GM23338 (cell line): ENCODE results near the gene CPHXL. TPM values are rescaled to one million over a fixed set of nuclear protein-coding genes. Genes with fewer than 3 reads are reported as not detected.

Source experiments
- ATAC-seq: fragments of 200-7000 bp; cut with Tn5 transposase; 3 replicates; pipeline ENCODE4 v1.9.1; 2020
- DNase-seq: peaks from one replicate; pipeline ENCODE4 v3.0.0-alpha.2; 2015; ENCODE audit warnings: low spot score
- H2AFZ ChIP-seq: fragments of 200-600 bp; sonication (generic); 2 replicates; pipeline ENCODE4 v1.8.0; 2016; ENCODE audit warnings: antibody characterized with exemption, mild to moderate bottlenecking, moderate library complexity
- H3F3A ChIP-seq: fragments of 200-600 bp; sonication (generic); replicated peaks from 2 replicates; pipeline ENCODE4 v1.8.0; 2017; ENCODE audit warnings: antibody characterized with exemption, mixed run types, low read depth
- H3K27ac ChIP-seq: fragments of 200-600 bp; sonication (generic); 2 replicates; pipeline ENCODE4 v1.6.1; 2016; ENCODE audit warnings: low read depth
- H3K27me3 ChIP-seq: fragments of 200-600 bp; sonication (generic); 2 replicates; pipeline ENCODE4 v1.8.0; 2016; ENCODE audit warnings: mild to moderate bottlenecking, mixed run types, moderate library complexity; ENCODE audit not compliant: insufficient read depth
- H3K36me3 ChIP-seq: fragments of 200-600 bp; sonication (generic); 2 replicates; pipeline ENCODE4 v1.8.0; 2016; ENCODE audit warnings: mild to moderate bottlenecking; ENCODE audit not compliant: insufficient read depth
- H3K4me1 ChIP-seq: fragments of 200-600 bp; sonication (generic); 2 replicates; pipeline ENCODE4 v1.8.0; 2016; ENCODE audit warnings: mild to moderate bottlenecking, moderate library complexity; ENCODE audit not compliant: insufficient read depth
- H3K4me2 ChIP-seq: fragments of 200-600 bp; sonication (generic); 2 replicates; pipeline ENCODE4 v1.7.1; 2017; ENCODE audit warnings: mixed run types
- H3K4me3 ChIP-seq: fragments of 200-600 bp; sonication (generic); 2 replicates; pipeline ENCODE4 v1.6.1; 2016; ENCODE audit warnings: mixed run types
- H3K79me2 ChIP-seq: fragments of 200-600 bp; sonication (generic); replicated peaks from 2 replicates; pipeline ENCODE4 v1.8.0; 2017; ENCODE audit warnings: mild to moderate bottlenecking; ENCODE audit not compliant: insufficient read depth
- H3K9me2 ChIP-seq: fragments of 200-600 bp; sonication (generic); 2 replicates; pipeline ENCODE4 v1.8.0; 2017; ENCODE audit not compliant: insufficient read depth
- H4K20me1 ChIP-seq: fragments of 200-600 bp; sonication (generic); replicated peaks from 2 replicates; pipeline ENCODE4 v1.8.0; 2017; ENCODE audit warnings: mild to moderate bottlenecking; ENCODE audit not compliant: insufficient read depth
- H3K27ac Mint-ChIP-seq: 2 replicates; pipeline ENCODE4 v1.8.0; 2020; ENCODE audit warnings: inconsistent platforms, mild to moderate bottlenecking, moderate library complexity, mixed read lengths
- H3K27me3 Mint-ChIP-seq: 3 replicates; pipeline ENCODE4 v1.8.0; 2022; ENCODE audit warnings: low read depth, mild to moderate bottlenecking, moderate library complexity, mixed read lengths, inconsistent platforms; ENCODE audit not compliant: insufficient read depth, poor library complexity
- H3K36me3 Mint-ChIP-seq: 3 replicates; pipeline ENCODE4 v1.8.0; 2021; ENCODE audit warnings: low read depth, mild to moderate bottlenecking, inconsistent platforms, moderate library complexity, mixed read lengths
- H3K4me1 Mint-ChIP-seq: 3 replicates; pipeline ENCODE4 v1.8.0; 2020; ENCODE audit warnings: mild to moderate bottlenecking, inconsistent platforms, mixed read lengths
- H3K4me3 Mint-ChIP-seq: 3 replicates; pipeline ENCODE4 v1.8.0; 2021; ENCODE audit warnings: moderate library complexity, mild to moderate bottlenecking, inconsistent platforms, mixed read lengths
- H3K9me3 Mint-ChIP-seq: 3 replicates; pipeline ENCODE4 v1.8.0; 2020; ENCODE audit warnings: moderate library complexity, mild to moderate bottlenecking, inconsistent platforms, mixed read lengths
- CREB1 ChIP-seq: fragments of 250-450 bp; sonication (Bioruptor Pico); IDR thresholded peaks from 2 replicates; pipeline ENCODE4 v1.5.0; 2020; ENCODE audit warnings: low read depth, mild to moderate bottlenecking, moderate library complexity
- ETS1 ChIP-seq: IDR thresholded peaks from 2 replicates; pipeline ENCODE4 v1.6.1; 2016; ENCODE audit warnings: antibody characterized with exemption
- JUNB ChIP-seq: IDR thresholded peaks from one replicate; pipeline ENCODE4 v1.6.1; 2016; ENCODE audit warnings: antibody characterized with exemption; ENCODE audit not compliant: unreplicated experiment
- POLR2AphosphoS5 ChIP-seq: IDR thresholded peaks from 2 replicates; pipeline ENCODE4 v1.6.1; 2016; ENCODE audit warnings: antibody characterized with exemption, low read depth
- STAT1 ChIP-seq: IDR thresholded peaks from one replicate; pipeline ENCODE4 v1.6.1; 2016; ENCODE audit warnings: antibody characterized with exemption; ENCODE audit not compliant: unreplicated experiment
- ZNF331 ChIP-seq: fragments of 250-450 bp; sonication (Bioruptor Pico); IDR thresholded peaks from 2 replicates; pipeline ENCODE4 v1.5.0; 2020; ENCODE audit warnings: low read depth, mild to moderate bottlenecking, moderate library complexity
- polyA plus RNA-seq: library from polyadenylated mRNA; unstranded; fragments of >200 nt; fragmentation: Nextera tagmentation; extraction: Ambion mirVana; gene quantifications from 2 replicates; pipeline ENCODE4 v1.2.1, GENCODE V29; 2016
- total RNA-seq: library from RNA; depleted of rRNA; stranded (reverse); fragments of >200 nt; shearing (Covaris generic); gene quantifications from 2 replicates; pipeline ENCODE4 v1.2.3, GENCODE V29; 2014
- TF ChIP-seq, protein P1 (sequence below): fragments of 250-450 bp; sonication (Bioruptor Pico); IDR thresholded peaks from 2 replicates; pipeline ENCODE4 v1.5.0; 2020; ENCODE audit warnings: mild to moderate bottlenecking, moderate library complexity
- TF ChIP-seq, protein P2 (sequence below), 2 experiments: fragments of 200-600 bp in 1 of 2; sonication (generic) in 1 of 2; conservative IDR thresholded peaks; 2 replicates each; pipeline versions ENCODE4 v1.5.1 to v1.6.1; 2016 to 2017; ENCODE audit warnings: antibody characterized with exemption in 2 of 2, low read depth in 2 of 2, mild to moderate bottlenecking in 2 of 2, moderate library complexity in 1 of 2

CPHXL gene
- total and polyA plus RNA-seq, 2 experiments from 2014 or later, result not detected

- TF ChIP-seq, protein P1, sequence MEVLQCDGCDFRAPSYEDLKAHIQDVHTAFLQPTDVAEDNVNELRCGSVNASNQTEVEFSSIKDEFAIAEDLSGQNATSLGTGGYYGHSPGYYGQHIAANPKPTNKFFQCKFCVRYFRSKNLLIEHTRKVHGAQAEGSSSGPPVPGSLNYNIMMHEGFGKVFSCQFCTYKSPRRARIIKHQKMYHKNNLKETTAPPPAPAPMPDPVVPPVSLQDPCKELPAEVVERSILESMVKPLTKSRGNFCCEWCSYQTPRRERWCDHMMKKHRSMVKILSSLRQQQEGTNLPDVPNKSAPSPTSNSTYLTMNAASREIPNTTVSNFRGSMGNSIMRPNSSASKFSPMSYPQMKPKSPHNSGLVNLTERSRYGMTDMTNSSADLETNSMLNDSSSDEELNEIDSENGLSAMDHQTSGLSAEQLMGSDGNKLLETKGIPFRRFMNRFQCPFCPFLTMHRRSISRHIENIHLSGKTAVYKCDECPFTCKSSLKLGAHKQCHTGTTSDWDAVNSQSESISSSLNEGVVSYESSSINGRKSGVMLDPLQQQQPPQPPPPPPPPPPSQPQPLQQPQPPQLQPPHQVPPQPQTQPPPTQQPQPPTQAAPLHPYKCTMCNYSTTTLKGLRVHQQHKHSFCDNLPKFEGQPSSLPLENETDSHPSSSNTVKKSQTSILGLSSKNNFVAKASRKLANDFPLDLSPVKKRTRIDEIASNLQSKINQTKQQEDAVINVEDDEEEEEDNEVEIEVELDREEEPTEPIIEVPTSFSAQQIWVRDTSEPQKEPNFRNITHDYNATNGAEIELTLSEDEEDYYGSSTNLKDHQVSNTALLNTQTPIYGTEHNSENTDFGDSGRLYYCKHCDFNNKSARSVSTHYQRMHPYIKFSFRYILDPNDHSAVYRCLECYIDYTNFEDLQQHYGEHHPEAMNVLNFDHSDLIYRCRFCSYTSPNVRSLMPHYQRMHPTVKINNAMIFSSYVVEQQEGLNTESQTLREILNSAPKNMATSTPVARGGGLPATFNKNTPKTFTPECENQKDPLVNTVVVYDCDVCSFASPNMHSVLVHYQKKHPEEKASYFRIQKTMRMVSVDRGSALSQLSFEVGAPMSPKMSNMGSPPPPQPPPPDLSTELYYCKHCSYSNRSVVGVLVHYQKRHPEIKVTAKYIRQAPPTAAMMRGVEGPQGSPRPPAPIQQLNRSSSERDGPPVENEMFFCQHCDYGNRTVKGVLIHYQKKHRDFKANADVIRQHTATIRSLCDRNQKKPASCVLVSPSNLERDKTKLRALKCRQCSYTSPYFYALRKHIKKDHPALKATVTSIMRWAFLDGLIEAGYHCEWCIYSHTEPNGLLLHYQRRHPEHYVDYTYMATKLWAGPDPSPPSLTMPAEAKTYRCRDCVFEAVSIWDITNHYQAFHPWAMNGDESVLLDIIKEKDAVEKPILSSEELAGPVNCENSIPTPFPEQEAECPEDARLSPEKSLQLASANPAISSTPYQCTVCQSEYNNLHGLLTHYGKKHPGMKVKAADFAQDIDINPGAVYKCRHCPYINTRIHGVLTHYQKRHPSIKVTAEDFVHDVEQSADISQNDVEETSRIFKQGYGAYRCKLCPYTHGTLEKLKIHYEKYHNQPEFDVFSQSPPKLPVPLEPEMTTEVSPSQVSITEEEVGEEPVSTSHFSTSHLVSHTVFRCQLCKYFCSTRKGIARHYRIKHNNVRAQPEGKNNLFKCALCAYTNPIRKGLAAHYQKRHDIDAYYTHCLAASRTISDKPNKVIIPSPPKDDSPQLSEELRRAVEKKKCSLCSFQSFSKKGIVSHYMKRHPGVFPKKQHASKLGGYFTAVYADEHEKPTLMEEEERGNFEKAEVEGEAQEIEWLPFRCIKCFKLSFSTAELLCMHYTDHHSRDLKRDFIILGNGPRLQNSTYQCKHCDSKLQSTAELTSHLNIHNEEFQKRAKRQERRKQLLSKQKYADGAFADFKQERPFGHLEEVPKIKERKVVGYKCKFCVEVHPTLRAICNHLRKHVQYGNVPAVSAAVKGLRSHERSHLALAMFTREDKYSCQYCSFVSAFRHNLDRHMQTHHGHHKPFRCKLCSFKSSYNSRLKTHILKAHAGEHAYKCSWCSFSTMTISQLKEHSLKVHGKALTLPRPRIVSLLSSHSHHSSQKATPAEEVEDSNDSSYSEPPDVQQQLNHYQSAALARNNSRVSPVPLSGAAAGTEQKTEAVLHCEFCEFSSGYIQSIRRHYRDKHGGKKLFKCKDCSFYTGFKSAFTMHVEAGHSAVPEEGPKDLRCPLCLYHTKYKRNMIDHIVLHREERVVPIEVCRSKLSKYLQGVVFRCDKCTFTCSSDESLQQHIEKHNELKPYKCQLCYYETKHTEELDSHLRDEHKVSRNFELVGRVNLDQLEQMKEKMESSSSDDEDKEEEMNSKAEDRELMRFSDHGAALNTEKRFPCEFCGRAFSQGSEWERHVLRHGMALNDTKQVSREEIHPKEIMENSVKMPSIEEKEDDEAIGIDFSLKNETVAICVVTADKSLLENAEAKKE, result no peak
Observed at GRCh38 chr16:75745823-75746222, 19.5 kb upstream of the CPHXL start (continued).

GRCh38 chr16:75745242-75745641, 19.0 kb upstream of the CPHXL start:
- H3K27me3 Mint-ChIP-seq, result no peaks in the 10 kb centered on the region
- ATAC-seq (no peak), DNase-seq (no peak)
- no peak overlapping the region for H3K27ac ChIP-seq
- H3K4me3 Mint-ChIP-seq, result no peak overlapping the region
- no peaks in the 10 kb centered on the region for H3F3A ChIP-seq
- H3K36me3 ChIP-seq, result no peaks in the 10 kb centered on the region
- H3K4me2 ChIP-seq, result no peak overlapping the region
- H3K4me3 ChIP-seq, result no peak overlapping the region
- H2AFZ ChIP-seq, result no peak overlapping the region
- H3K9me3 Mint-ChIP-seq, result peaks cover 96% of the 10 kb centered on the region
- no peaks in the 10 kb centered on the region for H3K4me1 ChIP-seq
- H3K27ac Mint-ChIP-seq, result no peak overlapping the region
- no peaks in the 10 kb centered on the region for H3K9me2 ChIP-seq
- no peaks in the 10 kb centered on the region for H3K4me1 Mint-ChIP-seq
- H3K27me3 ChIP-seq, result no peaks in the 10 kb centered on the region
- no peaks in the 10 kb centered on the region for H3K79me2 ChIP-seq
- peaks cover 23% of the 10 kb centered on the region; the same call in 2 of the 3 replicates for H3K36me3 Mint-ChIP-seq
- H4K20me1 ChIP-seq, result no peaks in the 10 kb centered on the region
- TF ChIP-seq CREB1 (CRISPR knock-in tag), result no peak
- TF ChIP-seq, protein P2, sequence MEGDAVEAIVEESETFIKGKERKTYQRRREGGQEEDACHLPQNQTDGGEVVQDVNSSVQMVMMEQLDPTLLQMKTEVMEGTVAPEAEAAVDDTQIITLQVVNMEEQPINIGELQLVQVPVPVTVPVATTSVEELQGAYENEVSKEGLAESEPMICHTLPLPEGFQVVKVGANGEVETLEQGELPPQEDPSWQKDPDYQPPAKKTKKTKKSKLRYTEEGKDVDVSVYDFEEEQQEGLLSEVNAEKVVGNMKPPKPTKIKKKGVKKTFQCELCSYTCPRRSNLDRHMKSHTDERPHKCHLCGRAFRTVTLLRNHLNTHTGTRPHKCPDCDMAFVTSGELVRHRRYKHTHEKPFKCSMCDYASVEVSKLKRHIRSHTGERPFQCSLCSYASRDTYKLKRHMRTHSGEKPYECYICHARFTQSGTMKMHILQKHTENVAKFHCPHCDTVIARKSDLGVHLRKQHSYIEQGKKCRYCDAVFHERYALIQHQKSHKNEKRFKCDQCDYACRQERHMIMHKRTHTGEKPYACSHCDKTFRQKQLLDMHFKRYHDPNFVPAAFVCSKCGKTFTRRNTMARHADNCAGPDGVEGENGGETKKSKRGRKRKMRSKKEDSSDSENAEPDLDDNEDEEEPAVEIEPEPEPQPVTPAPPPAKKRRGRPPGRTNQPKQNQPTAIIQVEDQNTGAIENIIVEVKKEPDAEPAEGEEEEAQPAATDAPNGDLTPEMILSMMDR (conservative IDR thresholded peaks at IDR 0.05; ENCODE audit: low read depth in 2 of 2), result no peak
- no peak for TF ChIP-seq JUNB
- no peak for TF ChIP-seq POLR2AphosphoS5
- TF ChIP-seq ZNF331 (CRISPR knock-in tag), result no peak
- no peak for TF ChIP-seq ETS1
- TF ChIP-seq STAT1, result no peak
